ACC112 (cell line): Measurements from ENCODE around the gene AGPAT3.

Experiments used
- H2AFZ ChIP-seq: fragments of 200-600 bp; sonication (generic); one replicate; pipeline ENCODE4 v1.6.0; 2017; ENCODE audit warnings: antibody characterized with exemption, low read length; ENCODE audit not compliant: unreplicated experiment
- H3K27ac ChIP-seq: fragments of 200-600 bp; sonication (generic); 2 replicates; pipeline ENCODE4 v1.5.1; 2014; ENCODE audit warnings: low read depth, mild to moderate bottlenecking, antibody characterized with exemption, low read length, moderate library complexity
- H3K27me3 ChIP-seq: fragments of 200-600 bp; sonication (generic); 2 replicates; pipeline ENCODE4 v1.6.1; 2014; ENCODE audit warnings: mild to moderate bottlenecking, antibody characterized with exemption, low read length, moderate library complexity, mixed read lengths; ENCODE audit not compliant: insufficient read depth
- H3K36me3 ChIP-seq: fragments of 200-600 bp; sonication (generic); 2 replicates; pipeline ENCODE4 v1.6.1; 2016; ENCODE audit warnings: mild to moderate bottlenecking, antibody characterized with exemption, low read length, moderate library complexity, mixed read lengths; ENCODE audit not compliant: insufficient read depth
- H3K4me1 ChIP-seq: fragments of 200-600 bp; sonication (generic); one replicate; pipeline ENCODE4 v1.6.1; 2016; ENCODE audit warnings: low read length, mixed read lengths; ENCODE audit not compliant: insufficient read depth, unreplicated experiment, control insufficient read depth
- H3K4me3 ChIP-seq: fragments of 200-600 bp; sonication (generic); 2 replicates; pipeline ENCODE4 v1.5.1; 2014; ENCODE audit warnings: mild to moderate bottlenecking, low read depth, low read length
- H3K79me2 ChIP-seq: fragments of 200-600 bp; sonication (generic); one replicate; pipeline ENCODE4 v1.6.0; 2016; ENCODE audit warnings: low read length; ENCODE audit not compliant: control insufficient read depth, unreplicated experiment, insufficient read depth

Gene AGPAT3

DNA sequence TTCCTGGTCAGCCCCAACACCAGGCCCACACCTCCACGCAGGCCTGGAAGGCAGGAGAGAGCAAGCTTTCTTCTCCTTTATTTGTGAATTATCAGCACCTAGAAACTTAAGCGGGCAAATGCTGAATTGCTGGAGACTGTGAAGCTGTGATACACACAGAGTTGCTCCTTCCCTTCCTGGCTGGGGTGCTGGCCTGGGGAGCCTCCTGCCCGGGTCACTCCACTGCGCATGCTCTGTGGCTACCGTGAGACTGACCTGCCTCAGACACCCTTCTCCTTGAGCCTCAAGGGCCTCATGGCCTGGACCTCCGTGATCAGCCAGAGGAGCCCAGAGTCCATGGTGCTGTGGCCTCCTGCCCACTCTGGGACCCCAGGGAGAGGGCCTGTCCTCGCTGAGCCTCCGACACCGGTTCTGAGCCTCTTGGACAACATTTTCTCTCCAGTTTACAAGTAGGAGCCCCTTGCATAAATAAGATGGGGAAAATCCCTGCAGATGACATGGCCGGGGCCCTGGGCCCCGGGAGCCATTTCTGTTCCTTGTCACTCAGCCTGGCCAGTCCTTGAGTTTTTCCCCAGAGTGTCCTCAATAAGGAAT, 18.0 kb downstream of the AGPAT3 start:
- Histone ChIP-seq H2AFZ (no peak overlapping the region), H3K4me3 (no peak overlapping the region), H3K27ac (no peak overlapping the region), H3K79me2 (peaks cover 33% of the 10 kb centered on the region), H3K36me3 (no peaks in the 10 kb centered on the region), H3K27me3 (no peaks in the 10 kb centered on the region), H3K4me1 (peaks cover 11% of the 10 kb centered on the region)

DNA sequence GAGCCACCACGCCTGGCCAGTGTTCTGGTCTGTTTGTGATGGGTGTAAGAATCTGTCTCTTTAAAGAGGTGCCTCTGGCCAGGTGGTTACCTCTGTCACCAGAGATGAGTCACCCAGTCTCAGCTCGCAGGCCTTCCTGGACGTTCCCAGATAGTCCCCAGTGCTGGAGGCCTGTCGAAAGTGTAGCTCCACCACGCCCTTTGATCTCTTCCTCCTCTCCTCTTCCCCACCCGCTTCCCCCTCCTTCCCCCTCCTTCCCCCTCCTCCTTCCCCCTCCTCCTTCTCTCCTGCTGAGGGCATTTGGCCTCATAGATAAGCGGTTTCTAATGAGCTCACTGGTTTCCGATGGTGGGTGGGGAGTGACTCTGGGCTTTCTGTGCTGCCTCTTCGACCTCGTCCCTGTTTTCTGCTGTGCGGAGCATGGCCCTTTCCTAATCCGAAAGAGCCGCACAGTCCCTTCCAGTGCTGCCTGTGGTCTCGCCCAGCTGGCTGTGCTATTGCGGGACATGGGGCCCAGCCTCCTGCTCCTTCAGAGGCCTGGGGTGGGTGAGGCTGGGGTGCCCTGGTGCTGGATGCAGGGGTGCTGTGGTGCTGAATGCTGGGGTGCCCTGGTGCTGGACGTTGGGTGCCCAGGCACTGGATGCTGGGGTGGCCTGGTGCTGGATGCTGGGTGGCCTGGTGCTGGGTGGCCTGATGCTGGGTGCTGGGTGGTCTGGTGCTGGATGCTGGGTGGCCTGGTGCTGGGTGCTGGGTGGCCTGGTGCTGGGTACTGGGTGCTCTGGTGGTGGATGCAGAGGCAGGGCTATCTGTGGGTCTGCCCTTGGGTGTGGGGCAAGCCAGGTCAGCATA, 19.2 kb downstream of the AGPAT3 start:
- H3K27ac ChIP-seq, result no peak overlapping the region
- H3K4me1 ChIP-seq, result peaks cover 11% of the 10 kb centered on the region
- H3K4me3 ChIP-seq, result no peak overlapping the region
- no peak overlapping the region for H2AFZ ChIP-seq
- no peaks in the 10 kb centered on the region for H3K27me3 ChIP-seq
- no peaks in the 10 kb centered on the region for H3K36me3 ChIP-seq
- peaks cover 33% of the 10 kb centered on the region for H3K79me2 ChIP-seq

DNA sequence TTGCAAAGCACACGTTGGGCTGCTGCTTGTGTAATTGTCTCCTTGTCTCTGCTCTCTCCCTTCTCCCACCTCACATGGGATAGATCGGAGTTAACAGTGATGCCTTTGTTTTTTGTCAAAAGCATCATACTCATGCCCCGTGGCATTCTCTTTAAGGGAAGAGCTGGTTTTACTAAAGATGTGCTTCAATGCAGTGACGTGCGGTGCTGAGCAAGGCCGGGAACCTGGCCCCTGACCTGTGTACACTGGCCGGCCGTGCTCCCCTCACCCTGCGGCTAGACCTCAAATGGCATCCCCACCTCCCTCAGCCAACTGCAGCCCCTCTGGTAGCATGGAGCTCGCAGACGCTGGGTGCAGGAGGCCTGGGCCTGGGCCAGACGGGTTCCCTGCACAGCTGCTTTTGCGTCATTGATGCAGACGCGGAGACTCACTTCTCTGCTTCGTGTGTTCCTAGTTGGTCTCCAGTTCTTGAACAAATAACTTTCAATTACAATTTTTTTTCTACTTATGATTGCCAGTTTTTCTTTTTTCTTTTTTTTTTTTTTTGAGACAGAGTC, 19.9 kb downstream of the AGPAT3 start:
- H3K27ac ChIP-seq, result no peak overlapping the region
- H3K79me2 ChIP-seq, result peaks cover 35% of the 10 kb centered on the region
- no peaks in the 10 kb centered on the region for H3K36me3 ChIP-seq
- H3K4me1 ChIP-seq, result peaks cover 9% of the 10 kb centered on the region
- no peaks in the 10 kb centered on the region for H3K27me3 ChIP-seq
- H2AFZ ChIP-seq, result no peak overlapping the region
- no peak overlapping the region for H3K4me3 ChIP-seq

DNA sequence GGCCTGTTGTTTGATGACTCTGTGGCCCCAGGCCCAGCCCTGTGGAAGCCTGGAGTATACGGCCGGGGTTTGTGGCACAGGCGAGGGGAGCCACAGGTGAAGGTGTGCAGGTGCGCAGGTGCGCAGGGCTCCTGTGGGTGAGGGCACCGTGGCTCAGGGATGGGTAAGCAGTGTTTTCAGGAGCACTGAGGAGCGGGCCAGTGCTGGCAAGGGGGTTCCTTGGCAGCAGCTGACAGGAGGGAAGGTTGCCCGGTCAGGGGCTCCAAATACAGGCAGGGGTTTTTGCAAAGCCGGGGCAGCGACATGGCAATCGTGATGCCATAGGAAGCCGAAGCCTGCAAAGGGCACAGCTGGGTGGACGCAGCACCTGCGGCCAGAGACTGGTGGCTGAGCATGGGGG, 20.7 kb downstream of the AGPAT3 start:
- H3K79me2 ChIP-seq, result peaks cover 39% of the 10 kb centered on the region
- H3K27ac ChIP-seq, result no peak overlapping the region
- H3K36me3 ChIP-seq, result no peaks in the 10 kb centered on the region
- H2AFZ ChIP-seq, result no peak overlapping the region
- no peaks in the 10 kb centered on the region for H3K27me3 ChIP-seq
- peaks cover under 1% of the 10 kb centered on the region for H3K4me1 ChIP-seq
- no peak overlapping the region for H3K4me3 ChIP-seq

DNA sequence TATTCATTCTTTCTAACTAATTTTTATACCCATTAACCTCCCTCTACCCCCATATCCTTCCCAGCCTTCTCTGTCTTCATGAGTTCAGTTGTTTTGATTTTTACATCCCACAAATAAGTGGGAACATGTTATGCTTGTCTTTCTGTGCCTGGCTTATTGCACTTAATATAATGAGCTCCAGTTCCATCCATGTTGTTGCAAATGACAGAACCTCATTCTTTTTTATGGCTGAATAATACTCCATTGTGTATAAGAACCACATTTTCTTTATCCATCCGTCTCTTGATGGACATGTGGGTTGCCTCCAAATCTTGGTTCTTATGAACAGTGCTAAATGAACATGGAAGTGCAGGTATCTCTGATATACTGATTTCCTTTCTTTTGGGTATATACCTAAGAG, 21.5 kb downstream of the AGPAT3 start:
- H3K27ac ChIP-seq, result no peak overlapping the region
- peaks cover 44% of the 10 kb centered on the region for H3K79me2 ChIP-seq
- no peak overlapping the region for H3K4me3 ChIP-seq
- H3K4me1 ChIP-seq, result no peaks in the 10 kb centered on the region
- no peak overlapping the region for H2AFZ ChIP-seq
- H3K27me3 ChIP-seq, result no peaks in the 10 kb centered on the region
- no peaks in the 10 kb centered on the region for H3K36me3 ChIP-seq

DNA sequence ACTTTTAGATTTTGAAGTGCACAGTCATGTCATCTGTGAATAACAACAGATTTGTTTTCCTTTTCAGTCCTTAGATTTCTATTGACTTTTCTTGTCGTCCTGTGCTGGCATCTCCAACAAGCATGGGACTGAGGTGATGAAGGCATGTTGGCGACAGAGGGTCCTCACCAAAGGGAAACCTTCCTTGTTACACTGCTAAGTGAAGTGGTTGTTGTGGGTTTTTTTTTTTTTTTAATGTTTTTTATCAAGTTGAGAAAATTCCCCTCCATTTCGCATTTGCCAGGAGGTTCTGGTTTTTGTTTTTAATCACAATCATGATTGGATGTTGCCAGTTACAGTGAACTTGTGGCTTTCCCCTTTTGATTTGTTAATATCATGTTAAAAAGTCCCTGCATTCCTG, 24.0 kb downstream of the AGPAT3 start:
- Histone ChIP-seq H2AFZ (no peak overlapping the region), H3K27ac (no peak overlapping the region), H3K36me3 (peaks cover 5% of the 10 kb centered on the region; the same call in 1 of the 2 replicates), H3K4me3 (no peak overlapping the region), H3K27me3 (no peaks in the 10 kb centered on the region), H3K79me2 (peaks cover 27% of the 10 kb centered on the region), H3K4me1 (peaks cover 7% of the 10 kb centered on the region)

DNA sequence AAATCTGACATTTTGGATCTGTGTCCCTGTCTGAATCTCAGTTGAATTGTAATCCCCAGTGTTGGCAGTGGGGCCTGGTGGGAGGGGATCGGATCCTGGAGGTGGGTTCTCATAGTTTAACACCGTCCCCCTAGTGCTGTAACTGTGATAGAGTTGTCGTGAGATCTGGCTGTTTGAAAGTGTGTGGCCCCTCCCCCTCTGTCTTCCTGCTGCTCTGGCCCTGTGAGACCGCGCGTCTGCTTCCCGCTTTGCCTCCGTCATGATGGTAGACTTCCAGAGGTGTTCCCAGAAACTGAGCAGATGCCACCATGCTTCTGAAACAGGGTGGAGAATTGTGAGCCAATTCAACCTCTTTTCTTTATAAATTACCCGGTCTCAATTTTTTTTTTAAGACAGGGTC, 25.0 kb downstream of the AGPAT3 start:
- H3K27ac ChIP-seq, result no peak overlapping the region
- H3K27me3 ChIP-seq, result no peaks in the 10 kb centered on the region
- H3K79me2 ChIP-seq, result peaks cover 23% of the 10 kb centered on the region
- H3K4me1 ChIP-seq, result peaks cover 7% of the 10 kb centered on the region
- peaks cover 5% of the 10 kb centered on the region; the same call in 1 of the 2 replicates for H3K36me3 ChIP-seq
- H3K4me3 ChIP-seq, result no peak overlapping the region
- no peak overlapping the region for H2AFZ ChIP-seq

DNA sequence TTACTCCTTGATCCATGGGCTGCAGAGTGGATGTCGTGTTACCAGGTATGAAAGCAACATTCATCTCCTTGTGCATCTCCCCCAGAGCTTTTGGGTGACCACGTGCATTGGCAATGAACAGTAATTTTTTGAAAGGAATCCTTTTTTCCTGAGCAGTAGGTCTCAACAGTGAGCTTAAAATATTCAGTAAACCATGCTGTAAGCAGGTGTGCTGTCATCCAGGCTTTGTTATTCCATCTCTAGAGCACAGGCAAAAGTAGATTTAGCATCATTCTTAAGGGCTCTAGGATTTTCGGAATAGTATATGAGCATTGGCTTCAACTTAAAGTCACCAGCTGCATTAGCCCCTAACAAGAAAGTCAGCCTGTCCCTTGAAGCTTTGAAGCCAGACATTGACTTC, 27.3 kb downstream of the AGPAT3 start:
- peaks cover 24% of the 10 kb centered on the region for H3K79me2 ChIP-seq
- H3K4me3 ChIP-seq, result no peak overlapping the region
- peaks cover 5% of the 10 kb centered on the region; the same call in 1 of the 2 replicates for H3K36me3 ChIP-seq
- H3K27me3 ChIP-seq, result no peaks in the 10 kb centered on the region
- no peak overlapping the region for H3K27ac ChIP-seq
- no peak overlapping the region for H2AFZ ChIP-seq
- H3K4me1 ChIP-seq, result peaks cover 7% of the 10 kb centered on the region

DNA sequence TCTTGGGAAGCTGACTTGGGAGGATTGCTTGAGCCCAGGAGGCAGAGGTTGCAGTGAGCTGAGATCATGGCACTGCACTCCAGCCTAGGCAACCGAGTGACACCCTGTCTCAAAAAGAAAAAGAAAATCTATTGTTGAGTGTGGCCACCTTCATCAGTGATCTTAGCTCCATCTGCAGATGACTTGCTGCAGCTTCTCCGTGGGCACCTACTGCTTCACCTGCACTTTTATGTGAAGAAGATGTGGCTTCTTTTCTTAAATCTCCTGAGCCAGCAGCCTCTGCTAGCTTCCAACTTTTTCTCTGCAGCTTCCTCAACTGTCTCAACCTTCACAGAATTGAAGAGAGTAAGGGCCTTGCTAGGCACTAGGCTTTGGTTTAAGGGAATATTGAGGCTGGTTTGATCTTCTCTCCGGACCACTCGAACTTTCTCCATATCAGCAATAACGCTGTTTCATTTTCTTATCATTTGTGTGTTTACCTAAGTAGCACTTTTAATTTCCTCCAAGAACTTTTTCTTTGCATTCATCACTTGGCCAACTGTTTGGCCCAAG, 28.0 kb downstream of the AGPAT3 start:
- Histone ChIP-seq H3K27ac (no peak overlapping the region), H3K4me3 (no peak overlapping the region), H3K36me3 (peaks cover 5% of the 10 kb centered on the region; the same call in 1 of the 2 replicates), H3K27me3 (no peaks in the 10 kb centered on the region), H3K79me2 (peaks cover 24% of the 10 kb centered on the region), H2AFZ (no peak overlapping the region), H3K4me1 (peaks cover 7% of the 10 kb centered on the region)

DNA sequence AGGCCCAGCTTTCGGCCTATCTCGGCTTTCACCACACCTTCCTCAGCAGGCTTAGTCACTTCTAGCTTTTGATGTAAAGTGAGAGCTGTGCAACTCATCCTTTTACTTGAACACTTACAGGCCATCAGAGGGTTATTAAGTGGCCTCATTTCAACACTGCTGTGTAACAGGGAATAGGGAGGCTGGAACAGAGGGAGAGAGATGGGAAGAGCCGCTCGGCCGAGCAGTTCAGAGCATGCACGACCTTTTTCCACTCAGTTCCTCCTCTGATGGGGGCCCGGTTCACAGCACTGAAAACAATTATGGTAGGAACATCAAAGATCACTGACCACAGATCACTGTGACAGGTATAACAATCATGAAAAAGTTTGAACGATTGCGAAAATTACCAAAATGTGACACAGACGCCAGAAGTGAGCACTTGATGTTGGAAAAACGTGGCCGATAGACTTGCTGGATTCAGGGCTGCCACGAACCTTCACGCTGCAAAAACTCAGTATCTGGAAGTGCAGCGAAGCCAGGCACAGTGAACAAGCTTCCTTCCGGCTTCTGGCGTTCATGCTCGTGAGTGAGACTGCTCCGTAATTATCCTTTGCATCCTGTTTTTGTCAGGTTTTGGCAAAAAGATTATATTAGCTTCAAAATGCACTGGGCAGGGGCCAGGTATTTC, 28.6 kb downstream of the AGPAT3 start:
- no peak overlapping the region for H3K27ac ChIP-seq
- H3K36me3 ChIP-seq, result peaks cover 5% of the 10 kb centered on the region; the same call in 1 of the 2 replicates
- peak overlapping the region; percentile 70 for H2AFZ ChIP-seq
- no peaks in the 10 kb centered on the region for H3K27me3 ChIP-seq
- H3K4me3 ChIP-seq, result peak overlapping the region; percentile 48
- peaks cover 24% of the 10 kb centered on the region for H3K79me2 ChIP-seq
- peaks cover 7% of the 10 kb centered on the region for H3K4me1 ChIP-seq
